HG02610 (cell line): ENCODE measurements around the gene SSNA1.
A peak's percentile ranks its signal among the peaks of the same experiment; 100 is the strongest.

Experiments
- ATAC-seq: cut with Tn5 transposase; IDR thresholded peaks from one replicate; pipeline ENCODE4 v1.9.1; 2021; ENCODE audit warnings: mild to moderate bottlenecking, moderate library complexity; ENCODE audit not compliant: unreplicated experiment

SSNA1 gene

DNA sequence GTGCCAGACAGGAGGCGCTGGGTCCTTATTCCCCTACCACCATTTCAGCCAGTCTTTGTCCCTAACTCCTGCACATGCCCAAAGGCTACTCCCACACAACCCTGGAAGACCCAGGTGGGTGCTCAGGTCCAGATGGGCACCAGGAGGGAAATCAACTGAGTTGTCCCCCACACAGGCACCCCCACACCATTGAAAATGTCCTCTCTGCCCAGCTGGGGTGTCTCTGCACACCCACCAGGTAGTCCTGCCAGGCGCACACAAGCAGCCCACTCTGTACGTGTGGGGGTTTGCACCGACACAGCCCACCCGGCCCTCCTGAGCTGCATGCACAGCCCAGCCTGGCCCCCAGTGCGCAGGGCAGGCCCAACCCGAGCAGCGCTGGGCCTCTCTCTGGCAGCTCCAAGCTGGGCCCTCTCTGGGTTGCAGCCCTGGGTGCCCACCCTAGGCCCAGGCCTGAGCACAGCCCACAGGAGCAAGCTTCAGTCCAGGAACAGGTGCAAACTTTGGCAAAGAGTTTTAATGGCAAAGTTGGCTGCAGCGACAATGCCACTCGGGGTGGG is 31.4 kb downstream of the SSNA1 start:
- ATAC-seq, result no peak

GRCh38 chr9:137220317-137221094 is 32.0 kb downstream of the SSNA1 start:
- no peak for ATAC-seq

- no peak for ATAC-seq
Observed at GRCh38 chr9:137221095-137221505, 32.6 kb downstream of the SSNA1 start.

GRCh38 chr9:137221506-137222111 is 33.1 kb downstream of the SSNA1 start:
- ATAC-seq, result no peak

GRCh38 chr9:137222190-137223077 is 34.0 kb downstream of the SSNA1 start, which contains the start of gene RNF208:
Gene RNF208 (minus strand): TSS chr9:137222240. CDS start chr9:137221212, 1,028 bp downstream.
- ATAC-seq, result no peak

GRCh38 chr9:137223078-137223970 is 34.8 kb downstream of the SSNA1 start:
- ATAC-seq, result peak; percentile 60

- ATAC-seq, result no peak
Observed at GRCh38 chr9:137224830-137225694, 36.6 kb downstream of the SSNA1 start, which contains the start of gene CYSRT1. Gene CYSRT1 (plus strand): TSS chr9:137225174. CDS start chr9:137225622, 448 bp downstream.

DNA sequence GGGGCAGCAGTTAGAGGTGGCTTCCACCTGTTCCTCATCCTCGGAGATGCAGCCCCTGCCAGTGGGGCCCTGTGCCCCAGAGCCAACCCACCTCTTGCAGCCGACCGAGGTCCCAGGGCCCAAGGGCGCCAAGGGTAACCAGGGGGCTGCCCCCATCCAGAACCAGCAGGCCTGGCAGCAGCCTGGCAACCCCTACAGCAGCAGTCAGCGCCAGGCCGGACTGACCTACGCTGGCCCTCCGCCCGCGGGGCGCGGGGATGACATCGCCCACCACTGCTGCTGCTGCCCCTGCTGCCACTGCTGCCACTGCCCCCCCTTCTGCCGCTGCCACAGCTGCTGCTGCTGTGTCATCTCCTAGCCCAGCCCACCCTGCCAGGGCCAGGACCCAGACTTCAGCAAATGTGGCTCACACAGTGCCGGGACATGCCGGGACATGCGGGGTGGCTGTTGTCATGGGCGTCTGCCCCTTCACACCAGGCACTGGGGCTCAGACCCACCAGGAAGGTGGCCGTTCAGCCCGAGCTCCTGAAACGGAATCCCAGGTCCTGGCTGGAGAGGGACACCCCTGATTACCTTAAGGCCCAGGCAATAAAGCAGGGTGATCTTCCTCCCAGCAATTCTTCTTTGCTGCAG is 37.3 kb downstream of the SSNA1 start:
- ATAC-seq, result no peak

DNA sequence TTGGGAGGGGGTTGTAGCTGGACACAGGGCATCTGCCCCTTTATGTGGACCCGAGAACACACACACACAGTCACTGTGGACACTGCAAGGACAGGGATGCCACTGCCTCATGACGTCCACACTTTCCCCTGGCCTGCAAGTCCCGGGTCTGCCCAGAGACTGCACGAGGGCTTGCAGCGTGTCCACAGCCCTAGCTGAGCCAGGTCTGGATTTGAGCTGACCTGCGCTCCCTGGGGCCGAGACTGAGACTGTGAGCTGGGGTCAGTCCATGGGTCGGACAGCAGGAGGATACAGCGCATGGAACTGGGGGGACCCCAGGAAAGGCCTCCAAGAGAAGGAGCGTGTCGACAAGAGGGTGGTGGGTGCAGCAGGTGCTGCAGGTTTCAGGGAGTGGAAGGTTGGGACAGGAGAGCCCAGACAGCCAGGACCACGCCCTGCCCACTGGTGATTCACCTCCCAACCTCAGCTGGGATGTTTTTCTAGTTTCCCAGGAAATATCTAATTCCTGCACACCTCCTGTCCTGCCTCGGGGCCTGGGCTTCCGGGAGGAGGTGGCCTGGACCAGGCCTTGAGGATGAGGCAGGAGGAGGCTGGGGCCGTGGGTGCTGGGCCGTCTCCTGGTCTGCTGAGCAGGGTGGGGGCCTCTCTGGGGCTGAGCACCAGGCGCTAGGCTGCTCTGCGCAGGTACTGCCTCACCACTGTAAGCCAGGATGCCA is 38.0 kb downstream of the SSNA1 start:
- no peak for ATAC-seq

DNA sequence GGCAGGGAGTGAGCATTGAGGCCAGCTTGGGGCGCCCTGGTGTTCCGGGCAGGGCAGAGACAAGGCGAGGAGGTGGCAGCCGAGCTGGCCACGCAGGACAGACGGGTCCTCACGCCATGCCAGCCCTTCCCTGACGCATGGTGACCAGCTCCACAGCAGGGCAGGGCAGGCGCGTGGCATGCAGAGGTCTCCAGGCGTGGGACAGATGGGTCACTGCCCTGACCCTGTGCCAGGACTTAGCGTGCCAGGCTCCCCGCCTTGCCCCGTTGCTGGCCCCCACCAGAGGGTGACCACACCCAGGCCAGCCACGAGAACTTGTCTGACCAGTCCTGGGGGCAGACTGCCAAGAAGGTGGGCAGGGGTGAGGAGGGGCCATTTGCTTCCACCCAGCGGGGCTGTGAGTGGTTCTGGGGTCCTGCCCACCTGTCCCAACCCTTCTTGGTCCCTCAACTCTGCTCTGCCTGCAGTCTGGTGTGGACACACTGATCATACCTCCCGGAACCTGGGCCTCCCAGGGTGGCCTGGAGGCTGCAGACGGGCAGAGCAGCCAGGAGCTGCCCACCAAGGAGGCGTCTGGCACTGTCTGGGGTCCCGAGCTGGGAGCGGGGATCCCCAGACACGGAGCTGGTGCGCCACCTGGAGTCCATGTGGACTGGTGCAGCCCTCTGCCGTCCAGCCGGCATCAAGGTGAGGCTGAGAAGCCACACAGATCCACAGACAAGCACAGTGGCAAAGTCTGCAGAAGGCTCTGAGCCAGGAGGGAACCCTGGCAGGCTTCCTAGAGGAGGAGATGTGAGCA is 38.8 kb downstream of the SSNA1 start, which contains the start of gene RNF224:
RNF224 (plus strand) TSS at position 449 of the 799 bp plus-strand sequence. CDS start 834 bp downstream, outside the sequence.
- ATAC-seq, result no peak

DNA sequence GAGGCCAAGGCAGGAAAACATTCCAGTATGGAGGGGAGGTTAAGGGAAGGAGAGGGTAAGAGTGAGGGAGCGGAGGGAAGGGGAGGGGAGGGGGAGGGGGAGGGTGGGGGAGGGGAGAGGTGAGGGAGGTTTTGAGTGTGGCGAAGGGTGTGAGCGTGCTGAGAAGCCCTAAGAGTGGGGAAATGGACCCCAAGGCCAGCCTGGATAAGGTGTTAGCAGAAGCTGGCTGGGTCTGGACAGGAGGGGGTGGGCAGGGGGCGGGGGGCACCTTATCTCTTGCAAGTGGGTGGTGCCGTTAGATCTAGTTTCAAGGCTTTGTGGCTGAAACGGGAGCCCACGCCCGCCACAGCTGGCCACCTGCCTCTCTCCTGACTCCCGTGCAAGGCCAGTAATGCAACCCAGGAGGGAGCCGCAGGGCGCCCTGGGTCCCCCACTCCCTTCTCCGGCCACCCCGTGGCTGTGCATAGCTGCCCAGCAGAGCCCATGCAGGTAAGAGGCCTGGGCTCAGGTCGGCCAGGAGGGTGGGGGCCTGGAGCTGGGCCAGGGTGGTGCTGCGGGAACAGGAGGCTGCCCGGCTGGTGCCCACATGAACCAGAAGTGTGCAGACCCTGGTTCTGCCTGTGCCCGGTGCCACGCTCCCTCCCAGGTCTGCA is 39.5 kb downstream of the SSNA1 start:
- ATAC-seq, result no peak

GRCh38 chr9:137228506-137228967 is 40.1 kb downstream of the SSNA1 start:
- ATAC-seq, result no peak

- ATAC-seq, result no peak
Observed at GRCh38 chr9:137228968-137229896, 40.8 kb downstream of the SSNA1 start.

DNA sequence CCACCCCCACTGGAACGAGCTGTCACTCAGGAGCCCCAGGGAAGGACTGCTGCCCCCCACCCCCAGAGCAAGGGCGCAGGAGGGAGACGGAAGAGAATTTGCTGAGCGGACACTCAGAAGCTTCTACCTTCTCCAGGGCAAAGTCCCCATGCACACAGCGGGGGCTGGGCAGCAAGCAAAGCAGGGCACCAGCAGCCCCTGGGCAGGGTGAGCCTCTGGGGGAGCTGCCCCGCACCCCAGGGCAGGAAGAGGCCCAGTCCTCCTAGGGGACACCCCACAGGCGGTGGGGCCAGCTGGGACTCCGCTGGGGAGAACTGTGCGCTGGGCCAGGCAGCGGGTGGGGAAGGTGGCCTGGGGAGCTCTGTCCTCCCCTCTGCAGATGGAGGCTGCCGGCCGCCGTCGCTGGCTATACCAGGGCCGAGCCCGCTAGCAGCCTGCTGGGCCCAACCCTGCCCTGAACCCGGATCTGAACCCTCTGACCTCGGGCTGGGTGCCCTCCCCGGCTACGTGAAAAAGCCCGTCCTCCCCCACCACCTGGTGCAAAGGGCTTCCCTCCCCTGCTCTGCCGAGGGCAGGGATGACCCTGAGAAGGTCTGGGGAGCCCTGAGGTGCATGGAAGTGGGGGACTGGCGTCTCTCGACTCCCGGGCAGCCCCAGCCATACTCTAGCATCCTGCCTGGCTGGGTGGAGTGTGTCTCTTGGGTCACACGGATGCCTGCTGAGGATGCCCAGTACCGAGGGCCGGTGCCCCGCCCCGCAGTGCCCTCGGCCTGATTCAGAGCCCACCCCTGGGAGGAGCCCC is 41.6 kb downstream of the SSNA1 start:
- ATAC-seq, result no peak
